RWPE2 (cell line): ENCODE results near the gene HRG.
"Not testable (repeated sequence)": the region's sequence is repeated elsewhere in the genome, so short reads cannot be mapped to it uniquely, and the experiment has no call there.

Experiments used
- ATAC-seq: fragments of 200-7000 bp; cut with Tn5 transposase; 3 replicates; pipeline ENCODE4 v1.9.1; 2021; ENCODE audit warnings: low read depth
- DNase-seq: peaks from one replicate; pipeline ENCODE4 v3.0.0-alpha.2; 2020; ENCODE audit warnings: low spot score
- H3K27ac ChIP-seq: fragments of 450-650 bp; 2 replicates; pipeline ENCODE4 v1.5.1; 2017; ENCODE audit warnings: mild to moderate bottlenecking; ENCODE audit not compliant: poor library complexity, severe bottlenecking
- H3K27me3 ChIP-seq: fragments of 250-450 bp; sonication (Bioruptor Pico); 2 replicates; pipeline ENCODE4 v1.5.1; 2021; ENCODE audit warnings: mild to moderate bottlenecking, moderate library complexity; ENCODE audit not compliant: insufficient read depth, poor library complexity, severe bottlenecking
- H3K36me3 ChIP-seq: fragments of 250-450 bp; sonication (Bioruptor Pico); 2 replicates; pipeline ENCODE4 v1.5.1; 2020; ENCODE audit warnings: low read depth, mild to moderate bottlenecking, moderate library complexity
- H3K4me1 ChIP-seq: fragments of 250-450 bp; sonication (Bioruptor Pico); 2 replicates; pipeline ENCODE4 v1.5.1; 2021; ENCODE audit warnings: mild to moderate bottlenecking, moderate library complexity; ENCODE audit not compliant: insufficient read depth, poor library complexity, severe bottlenecking
- H3K4me3 ChIP-seq: fragments of 250-450 bp; sonication (Bioruptor Pico); 2 replicates; pipeline ENCODE4 v1.5.1; 2021; ENCODE audit warnings: mild to moderate bottlenecking, moderate library complexity; ENCODE audit not compliant: severe bottlenecking
- H3K9me3 ChIP-seq: fragments of 250-450 bp; sonication (Bioruptor Pico); 2 replicates; pipeline ENCODE4 v1.5.1; 2021; ENCODE audit warnings: mild to moderate bottlenecking, moderate library complexity; ENCODE audit not compliant: severe bottlenecking
- TF ChIP-seq, protein P1 (sequence below): fragments of 450-650 bp; IDR thresholded peaks from one replicate; pipeline ENCODE4 v1.5.1; 2017; ENCODE audit warnings: mild to moderate bottlenecking, moderate library complexity; ENCODE audit not compliant: poor library complexity, severe bottlenecking

The HRG gene

DNA sequence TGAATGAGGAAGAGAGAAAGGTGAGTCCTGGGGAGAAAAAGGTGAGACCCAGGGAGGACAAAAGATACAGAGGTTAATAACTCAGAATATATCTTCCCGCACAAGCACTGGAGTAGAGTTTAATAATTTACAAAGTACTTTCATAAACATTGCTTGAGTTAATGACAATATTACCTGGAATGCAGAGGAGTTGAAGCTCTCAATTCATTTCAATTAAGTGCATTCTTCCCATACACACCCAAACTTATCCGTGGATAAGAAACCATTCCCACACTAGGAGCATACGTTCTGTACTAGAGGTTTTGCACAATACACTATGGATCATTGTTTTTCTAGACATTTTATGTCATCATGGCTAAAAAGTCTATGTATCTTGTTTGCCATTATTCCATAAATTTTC, 28.0 kb downstream of the HRG start:
- H3K36me3 ChIP-seq = no peaks in the 10 kb centered on the region
- DNase-seq (no peak), ATAC-seq (no peak)
- no peak overlapping the region for H3K27ac ChIP-seq
- no peaks in the 10 kb centered on the region for H3K27me3 ChIP-seq
- H3K4me3 ChIP-seq = no peak overlapping the region
- TF ChIP-seq, protein P1, sequence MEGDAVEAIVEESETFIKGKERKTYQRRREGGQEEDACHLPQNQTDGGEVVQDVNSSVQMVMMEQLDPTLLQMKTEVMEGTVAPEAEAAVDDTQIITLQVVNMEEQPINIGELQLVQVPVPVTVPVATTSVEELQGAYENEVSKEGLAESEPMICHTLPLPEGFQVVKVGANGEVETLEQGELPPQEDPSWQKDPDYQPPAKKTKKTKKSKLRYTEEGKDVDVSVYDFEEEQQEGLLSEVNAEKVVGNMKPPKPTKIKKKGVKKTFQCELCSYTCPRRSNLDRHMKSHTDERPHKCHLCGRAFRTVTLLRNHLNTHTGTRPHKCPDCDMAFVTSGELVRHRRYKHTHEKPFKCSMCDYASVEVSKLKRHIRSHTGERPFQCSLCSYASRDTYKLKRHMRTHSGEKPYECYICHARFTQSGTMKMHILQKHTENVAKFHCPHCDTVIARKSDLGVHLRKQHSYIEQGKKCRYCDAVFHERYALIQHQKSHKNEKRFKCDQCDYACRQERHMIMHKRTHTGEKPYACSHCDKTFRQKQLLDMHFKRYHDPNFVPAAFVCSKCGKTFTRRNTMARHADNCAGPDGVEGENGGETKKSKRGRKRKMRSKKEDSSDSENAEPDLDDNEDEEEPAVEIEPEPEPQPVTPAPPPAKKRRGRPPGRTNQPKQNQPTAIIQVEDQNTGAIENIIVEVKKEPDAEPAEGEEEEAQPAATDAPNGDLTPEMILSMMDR = no peak
- H3K9me3 ChIP-seq = no peaks in the 10 kb centered on the region
- no peaks in the 10 kb centered on the region for H3K4me1 ChIP-seq

DNA sequence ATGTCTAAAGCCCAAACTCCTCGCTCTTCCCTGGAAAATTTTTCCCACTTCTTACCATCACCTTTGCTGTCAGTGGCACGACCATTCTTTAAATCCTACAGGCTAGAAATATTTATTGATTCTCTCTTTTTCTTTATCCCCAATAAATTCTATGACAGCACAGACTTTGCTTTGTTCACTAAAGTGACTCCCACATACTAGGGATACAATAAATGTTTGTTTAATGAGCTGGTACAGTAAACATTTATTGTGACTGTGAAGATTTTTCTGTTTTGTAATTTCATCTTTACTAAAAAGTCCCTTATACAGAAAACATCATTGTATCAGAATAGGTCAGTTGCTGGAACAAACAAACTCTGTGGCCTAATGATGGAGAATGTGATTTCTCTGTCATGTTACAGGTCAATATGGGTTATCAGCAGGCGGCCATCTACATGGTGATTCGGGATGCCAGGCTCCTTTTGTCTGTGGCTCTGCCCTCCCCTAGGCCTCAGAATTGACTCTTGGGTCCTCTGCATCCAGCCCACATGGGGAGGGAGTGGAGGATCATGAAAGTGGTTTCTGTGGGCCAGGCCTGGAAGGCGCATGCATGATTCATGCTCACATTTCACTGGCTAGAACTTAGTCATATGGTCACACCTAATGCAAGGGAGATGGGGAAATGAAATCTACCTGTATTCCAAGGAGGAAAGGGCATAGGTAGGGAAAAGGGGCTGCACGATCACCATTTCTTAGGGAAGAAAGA, 28.6 kb downstream of the HRG start:
- ATAC-seq = peak; percentile 71; the same call in 2 of the 3 replicates
- H3K27ac ChIP-seq = no peak overlapping the region

DNA sequence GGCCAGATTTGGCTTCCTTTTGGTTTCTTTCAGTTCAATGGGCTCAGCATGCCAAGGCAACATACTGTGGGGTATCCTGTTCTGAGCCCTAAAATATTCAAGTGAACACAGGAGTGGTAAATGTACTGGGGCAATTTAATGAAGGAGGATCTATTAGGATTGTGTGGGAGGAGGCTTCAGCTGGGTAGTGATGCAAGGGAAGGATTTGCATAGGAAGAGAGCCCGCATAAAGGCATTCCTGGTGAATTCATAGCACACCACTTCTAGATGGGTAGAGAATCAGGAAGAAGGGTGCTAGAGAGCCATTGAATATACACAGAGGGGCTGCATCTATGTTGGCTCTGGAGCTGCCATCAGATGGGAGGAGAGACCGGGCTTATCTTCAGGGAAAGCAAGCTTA, 30.7 kb downstream of the HRG start:
- Histone ChIP-seq H3K4me1 (no peaks in the 10 kb centered on the region), H3K4me3 (no peak overlapping the region), H3K27ac (no peak overlapping the region), H3K9me3 (no peaks in the 10 kb centered on the region), H3K27me3 (no peaks in the 10 kb centered on the region), H3K36me3 (no peaks in the 10 kb centered on the region)
- no peak for ATAC-seq
- TF ChIP-seq, protein P1 = no peak
- DNase-seq = no peak

More for the DNA sequence above, 28.6 kb downstream of the HRG start:
- H3K4me1 ChIP-seq = no peaks in the 10 kb centered on the region
- TF ChIP-seq, protein P1 = no peak
- H3K4me3 ChIP-seq = no peak overlapping the region
- no peaks in the 10 kb centered on the region for H3K36me3 ChIP-seq
- no peaks in the 10 kb centered on the region for H3K27me3 ChIP-seq
- no peaks in the 10 kb centered on the region for H3K9me3 ChIP-seq
- DNase-seq = no peak

DNA sequence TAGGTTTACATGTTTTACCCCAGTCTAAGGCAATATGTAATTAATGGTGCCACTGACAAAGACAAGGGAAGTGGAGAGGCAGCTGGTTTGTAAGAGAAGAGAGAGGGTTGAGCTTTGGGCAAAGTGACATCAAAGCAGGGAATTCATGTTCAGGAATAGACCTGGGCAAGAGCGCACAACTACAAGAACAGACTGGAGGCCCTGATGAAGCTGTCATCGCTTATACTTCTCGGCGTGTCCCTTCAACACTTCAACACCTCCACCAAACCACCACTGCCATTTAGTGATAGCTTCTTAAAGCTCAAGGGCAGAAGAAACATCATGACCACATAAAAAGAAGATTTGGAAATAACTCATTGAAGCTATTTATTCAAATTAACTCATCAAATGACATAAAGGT, 31.7 kb downstream of the HRG start:
- no peak overlapping the region for H3K4me3 ChIP-seq
- no peaks in the 10 kb centered on the region for H3K36me3 ChIP-seq
- H3K27me3 ChIP-seq = no peaks in the 10 kb centered on the region
- no peaks in the 10 kb centered on the region for H3K4me1 ChIP-seq
- H3K27ac ChIP-seq = no peak overlapping the region
- ATAC-seq (no peak), DNase-seq (no peak)
- TF ChIP-seq, protein P1 = no peak
- H3K9me3 ChIP-seq = no peaks in the 10 kb centered on the region

DNA sequence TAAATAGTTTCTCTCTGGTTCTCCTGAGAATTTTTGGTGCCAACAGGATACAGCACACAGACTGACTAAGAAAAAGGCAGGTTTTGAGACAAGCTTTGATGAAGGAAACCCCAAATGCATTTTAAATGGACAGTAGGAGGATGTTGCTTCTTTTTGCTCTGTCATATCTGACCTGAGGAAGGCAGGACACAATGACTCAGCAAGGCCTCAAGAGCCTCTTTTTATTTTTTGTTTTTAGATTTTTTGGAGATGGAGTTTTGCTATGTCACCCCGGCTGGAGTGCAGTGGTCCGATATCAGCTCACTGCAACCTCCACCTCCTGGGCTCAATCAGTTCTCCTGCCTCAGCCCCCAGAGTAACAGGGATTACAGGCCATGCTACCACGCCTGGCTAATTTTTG, 34.5 kb downstream of the HRG start:
- ATAC-seq = no peak
- H3K9me3 ChIP-seq = no peaks in the 10 kb centered on the region
- DNase-seq = no peak
- no peaks in the 10 kb centered on the region for H3K36me3 ChIP-seq
- H3K4me3 ChIP-seq = no peak overlapping the region
- no peak overlapping the region for H3K27ac ChIP-seq
- H3K27me3 ChIP-seq = no peaks in the 10 kb centered on the region
- no peaks in the 10 kb centered on the region for H3K4me1 ChIP-seq
- TF ChIP-seq, protein P1 = no peak

DNA sequence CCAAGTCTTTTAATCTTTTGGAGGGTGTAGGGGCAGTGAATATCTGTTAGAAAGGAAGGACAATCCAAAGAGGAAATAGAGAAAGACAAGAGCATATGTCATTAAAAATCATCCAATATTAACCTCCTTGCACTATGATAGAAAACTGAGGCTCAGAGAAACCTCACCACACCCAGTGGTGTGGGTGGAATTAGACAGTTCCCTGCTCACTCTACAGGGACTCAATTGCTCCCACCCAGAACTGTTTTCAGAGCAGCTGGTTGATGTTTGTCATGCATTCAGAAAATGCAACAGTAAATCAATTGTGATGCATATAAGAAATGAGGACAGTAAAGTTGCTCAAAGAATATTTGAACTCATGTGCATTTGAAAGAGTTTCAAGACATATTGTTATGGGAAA, 36.6 kb downstream of the HRG start:
- H3K36me3 ChIP-seq, ATAC-seq, H3K27ac ChIP-seq, DNase-seq, H3K9me3 ChIP-seq, H3K4me3 ChIP-seq, H3K4me1 ChIP-seq, H3K27me3 ChIP-seq: not testable (repeated sequence)
